ENCODE measurements around the gene TFDP1.

DNA sequence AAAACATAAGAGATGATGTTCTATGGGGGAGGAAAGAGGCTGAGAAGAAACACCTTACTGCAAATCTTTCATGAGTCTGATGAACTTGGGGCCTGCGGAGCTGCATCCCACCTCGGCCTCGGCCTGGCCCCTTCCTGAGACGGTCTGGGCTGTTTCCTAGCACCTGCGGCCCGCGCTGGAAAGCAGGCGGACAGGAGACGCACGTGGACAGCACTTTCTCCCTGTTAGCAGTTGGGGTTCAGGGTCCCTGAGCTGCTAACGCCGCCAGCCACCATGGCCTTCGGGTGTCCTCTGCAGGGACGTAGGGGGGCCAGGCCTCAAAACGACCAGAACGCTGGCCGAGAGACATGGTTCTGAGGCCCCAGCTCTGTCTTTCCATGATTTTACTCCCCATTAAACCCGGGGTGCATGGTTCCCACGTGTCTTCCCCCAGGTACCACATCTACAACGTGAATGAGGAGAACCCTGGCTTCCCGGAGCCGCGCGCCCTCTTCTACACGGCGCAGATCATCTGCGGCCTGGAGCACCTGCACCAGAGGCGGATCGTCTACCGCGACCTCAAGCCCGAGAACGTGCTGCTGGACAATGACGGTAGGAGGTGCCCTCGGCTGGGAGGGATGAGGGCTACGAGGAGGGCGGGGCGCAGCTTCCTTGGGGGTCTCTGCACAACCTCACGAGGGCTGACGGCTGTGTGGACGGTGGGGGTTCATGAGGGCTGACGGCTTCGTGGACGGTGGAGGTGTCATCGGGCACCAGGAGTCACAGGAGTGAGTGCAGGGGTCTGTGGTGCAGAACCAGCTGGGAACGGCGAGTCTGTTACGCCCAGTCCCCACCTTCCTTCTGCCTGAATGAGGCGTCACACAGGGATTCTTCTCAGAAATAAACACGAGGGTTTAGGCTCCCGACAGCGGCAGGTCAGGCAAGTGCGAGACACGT, 86.8 kb downstream of the TFDP1 start:
- TF ChIP-seq, protein P1, sequence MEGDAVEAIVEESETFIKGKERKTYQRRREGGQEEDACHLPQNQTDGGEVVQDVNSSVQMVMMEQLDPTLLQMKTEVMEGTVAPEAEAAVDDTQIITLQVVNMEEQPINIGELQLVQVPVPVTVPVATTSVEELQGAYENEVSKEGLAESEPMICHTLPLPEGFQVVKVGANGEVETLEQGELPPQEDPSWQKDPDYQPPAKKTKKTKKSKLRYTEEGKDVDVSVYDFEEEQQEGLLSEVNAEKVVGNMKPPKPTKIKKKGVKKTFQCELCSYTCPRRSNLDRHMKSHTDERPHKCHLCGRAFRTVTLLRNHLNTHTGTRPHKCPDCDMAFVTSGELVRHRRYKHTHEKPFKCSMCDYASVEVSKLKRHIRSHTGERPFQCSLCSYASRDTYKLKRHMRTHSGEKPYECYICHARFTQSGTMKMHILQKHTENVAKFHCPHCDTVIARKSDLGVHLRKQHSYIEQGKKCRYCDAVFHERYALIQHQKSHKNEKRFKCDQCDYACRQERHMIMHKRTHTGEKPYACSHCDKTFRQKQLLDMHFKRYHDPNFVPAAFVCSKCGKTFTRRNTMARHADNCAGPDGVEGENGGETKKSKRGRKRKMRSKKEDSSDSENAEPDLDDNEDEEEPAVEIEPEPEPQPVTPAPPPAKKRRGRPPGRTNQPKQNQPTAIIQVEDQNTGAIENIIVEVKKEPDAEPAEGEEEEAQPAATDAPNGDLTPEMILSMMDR (IDR thresholded peaks at IDR 0.05) = no peak
- TF ChIP-seq POLR2AphosphoS5 (IDR thresholded peaks at IDR 0.05) (no peak), EP300 (IDR thresholded peaks at IDR 0.05) (no peak)
